Heart right ventricle (tissue), 16 donors: ENCODE data around the gene SPAG17. TPM values are rescaled to one million over a fixed set of nuclear protein-coding genes. Genes with fewer than 3 reads are reported as not detected.

Experiments
- ATAC-seq, 8 donors: fragments of 200-7000 bp; cut with Tn5 transposase; one replicate each; pipeline ENCODE4 v1.9.1; 2020; ENCODE audit warnings: mild to moderate bottlenecking in 8 of 8, moderate library complexity in 8 of 8, moderate number of reproducible peaks in 1 of 8
- DNase-seq, 2 donors: peaks; one replicate each; pipeline ENCODE4 v3.0.0-alpha.2; 2020
- H3K27ac ChIP-seq, 10 donors: fragments of 200-600 bp; sonication (generic) in 2 of 10; one replicate each; pipeline versions ENCODE4 v1.5.0 to v1.8.0; 2020 to 2022; ENCODE audit warnings: mild to moderate bottlenecking in 3 of 10
- H3K27me3 ChIP-seq, 7 donors: fragments of 200-600 bp; one replicate each; pipeline ENCODE4 v1.8.0; 2021 to 2022; ENCODE audit warnings: mild to moderate bottlenecking in 2 of 7
- H3K36me3 ChIP-seq, 9 donors: fragments of 200-600 bp; sonication (generic) in 1 of 9; one replicate each; pipeline versions ENCODE4 v1.5.0 to v1.8.0; 2020 to 2022; ENCODE audit warnings: mild to moderate bottlenecking in 2 of 9
- H3K4me1 ChIP-seq, 9 donors: fragments of 200-600 bp; sonication (generic) in 1 of 9; one replicate each; pipeline versions ENCODE4 v1.5.0 to v1.8.0; 2020 to 2022; ENCODE audit warnings: mild to moderate bottlenecking in 4 of 9
- H3K4me3 ChIP-seq, 10 donors: fragments of 200-600 bp; sonication (generic) in 2 of 10; one replicate each; pipeline versions ENCODE4 v1.5.0 to v1.8.0; 2020 to 2022; ENCODE audit warnings: mild to moderate bottlenecking in 7 of 10, moderate library complexity in 2 of 10
- H3K9me3 ChIP-seq, 11 donors: fragments of 200-600 bp in 10 of 11; sonication (generic) in 2 of 11; one replicate each; pipeline versions ENCODE4 v1.5.0 to v1.8.0; 2013 to 2022; ENCODE audit warnings: mild to moderate bottlenecking in 2 of 11, control low read depth in 1 of 11, moderate library complexity in 1 of 11
- CTCF ChIP-seq, 9 donors: fragments of 200-600 bp; sonication (generic) in 2 of 9; IDR thresholded peaks; one replicate each; pipeline versions ENCODE4 v1.5.0 to v1.8.0; 2021 to 2022; ENCODE audit warnings: antibody characterized with exemption in 9 of 9, mild to moderate bottlenecking in 5 of 9, moderate library complexity in 1 of 9
- WGBS, 2 donors: extraction: QIAGEN DNeasy Blood & Tissue Kit; methylation state at CpG; one replicate each; pipeline ENCODE4 v1.1.7; 2013; ENCODE audit warnings: inconsistent platforms in 1 of 2; 5-methylcytosine and 5-hydroxymethylcytosine counted together
- intact Hi-C, 10 donors: fragments of 100-400 bp; cut with DNase I; formaldehyde crosslinking; loops; one replicate each; pipeline versions ENCODE4 v1.11.1 to v1.14.2; 2022
- long read RNA-seq, 3 donors: library from polyadenylated mRNA; unstranded; transcript quantifications; one replicate each; pipeline ENCODE4 v2.0.0, GENCODE V29; 2020 to 2021
- polyA plus RNA-seq, 2 donors: library from polyadenylated mRNA; stranded (reverse); fragments of 200-250 nt; gene quantifications; one replicate each; pipeline ENCODE4 v1.2.3, GENCODE V29; 2013
- total RNA-seq, 10 donors: library from RNA; stranded (reverse); fragmentation: NEBNext Ultra II Directional in 3 of 10; extraction: Animal tissue kit (Norgen Biotek cat#: 25700) in 3 of 10; gene quantifications; one replicate each; pipeline versions ENCODE4 v1.2.1 to v1.2.4, GENCODE V29; 2021 to 2023
- donor health status: Arrhythmogenic right ventricular cardiomyopathy.
- donor health status: ischemic (EF 13 %, LVEDD 7.1; RV severe dilation, severe dysfunction).
- donor health status: healthy with polysubstance abuse.
- donor health status: DM: no; HTN: yes; CAD: no.
- donor health status: DM: no; HTN: no; CAD: no.
- donor health status: ischemic (EF 25% LVEDD 6.9; RV normal size, moderate dysfunction).
- donor health status: ischemic (EF 25% LVEDD 5.7; RV mildly dilated, moderate dysfunction).
- donor health status: healthy.
- donor health status: DM: yes; HTN: yes; CAD: no.
- donor health status: Ischemic cardiomyopathy.
- donor health status: ischemic (EF 35%, LVEDD 5.7; RV mildly dilated, moderate dysfunction).
- donor health status: nonischemic (EF 11% LVEDD 7.7; RV severe dilation, severe dysfunction).
- donor health status: DM: yes; HTN: yes; CAD: no.
- donor health status: PGD.
- donor health status: ischemic (EF 29% LVEDD 5.4; RV normal size, mild dysfunction).
- donor health status: nonischemic (EF 23%, LVEDD 6.1; RV moderate dilation, normal function).

Gene SPAG17
- total RNA-seq, result under 1 TPM in 1 of 10 donors, not detected in 9; 0.06 TPM
- polyA plus RNA-seq, result under 1 TPM in 1 of 2 donors, not detected in 1; 0.01 TPM
- long read RNA-seq, donor 1, result 0 reads
- long read RNA-seq, donor 2, result 0 reads
- long read RNA-seq, donor 3, result 0 reads

GRCh38 chr1:118185084-118185832 lies at the start of gene SPAG17:
Gene SPAG17 (minus strand): TSS chr1:118185228. CDS start chr1:118185157, 71 bp downstream.
- Histone ChIP-seq H3K36me3 (no peaks in the 10 kb centered on the region), H3K27ac (no peak within 1 kb of the TSS), H3K9me3 (peaks cover 0 to 4% (median 0%) of the 10 kb centered on the region in 11 donors), H3K4me1 (peaks cover 0 to 5% (median 0%) of the 10 kb centered on the region in 9 donors), H3K4me3 (peak within 1 kb of the TSS in 9 of 10 donors; percentile 7 to 49 (median 41)), H3K27me3 (peaks cover 0 to 9% (median 0%) of the 10 kb centered on the region in 7 donors)
- peak; percentile 62 to 67 for DNase-seq
- 4 to 5% methylated on average over 30 of the region's 30 CpGs for WGBS, 2 donors
- intact Hi-C loops, result no loop called here
- ATAC-seq, result peak; percentile 68 to 92 (median 83)
- TF ChIP-seq CTCF (IDR thresholded peaks at IDR 0.05), result peak in 1 of 9 donors; percentile 17

- peaks cover 0 to 17% (median 0%) of the 10 kb centered on the region in 11 donors for H3K9me3 ChIP-seq
- WGBS, 2 donors, result 84 to 85% methylated on average over 6 of the region's 6 CpGs
- intact Hi-C loops, result no loop called here
- DNase-seq, result no peak
- H3K27me3 ChIP-seq, result no peaks in the 10 kb centered on the region
- TF ChIP-seq CTCF (IDR thresholded peaks at IDR 0.05), result no peak
- H3K36me3 ChIP-seq, result no peaks in the 10 kb centered on the region
- no peak overlapping the region for H3K4me3 ChIP-seq
- H3K4me1 ChIP-seq, result no peaks in the 10 kb centered on the region
- no peak overlapping the region for H3K27ac ChIP-seq
- no peak for ATAC-seq
Observed at GRCh38 chr1:118225471-118225870, 40.4 kb upstream of the SPAG17 start.

- Histone ChIP-seq H3K4me1 (no peaks in the 10 kb centered on the region), H3K27me3 (no peaks in the 10 kb centered on the region), H3K4me3 (no peak overlapping the region), H3K36me3 (no peaks in the 10 kb centered on the region), H3K27ac (no peak overlapping the region), H3K9me3 (peaks cover 0 to 17% (median 0%) of the 10 kb centered on the region in 11 donors)
- TF ChIP-seq CTCF (IDR thresholded peaks at IDR 0.05), result peak; percentile 14 to 56 (median 45)
- peak in 4 of 8 donors; percentile 57 to 79 (median 64) for ATAC-seq
- intact Hi-C loops, result loop anchor here in 5 of 10 donors (1.0 to 5.0 kb wide), 4 partner anchors 494 to 785 kb away; no protein-coding TSS in a partner anchor
- WGBS, 2 donors, result 21 to 31% methylated on average over 1 of the region's 1 CpG
- DNase-seq, result peak in 1 of 2 donors; percentile 15
Observed at GRCh38 chr1:118223426-118223825, 38.4 kb upstream of the SPAG17 start.

GRCh38 chr1:118219438-118219837 lies 34.4 kb upstream of the SPAG17 start:
- WGBS, 2 donors, result 87 to 88% methylated on average over 2 of the region's 2 CpGs
- DNase-seq (no peak), ATAC-seq (no peak)
- no peak for TF ChIP-seq CTCF (IDR thresholded peaks at IDR 0.05)
- Histone ChIP-seq H3K27me3 (no peaks in the 10 kb centered on the region), H3K4me3 (no peak overlapping the region), H3K36me3 (no peaks in the 10 kb centered on the region), H3K4me1 (no peaks in the 10 kb centered on the region), H3K9me3 (no peaks in the 10 kb centered on the region), H3K27ac (no peak overlapping the region)
- intact Hi-C loops, result no loop called here
